ENCODE measurements around the gene RBM18.

Gene RBM18

DNA sequence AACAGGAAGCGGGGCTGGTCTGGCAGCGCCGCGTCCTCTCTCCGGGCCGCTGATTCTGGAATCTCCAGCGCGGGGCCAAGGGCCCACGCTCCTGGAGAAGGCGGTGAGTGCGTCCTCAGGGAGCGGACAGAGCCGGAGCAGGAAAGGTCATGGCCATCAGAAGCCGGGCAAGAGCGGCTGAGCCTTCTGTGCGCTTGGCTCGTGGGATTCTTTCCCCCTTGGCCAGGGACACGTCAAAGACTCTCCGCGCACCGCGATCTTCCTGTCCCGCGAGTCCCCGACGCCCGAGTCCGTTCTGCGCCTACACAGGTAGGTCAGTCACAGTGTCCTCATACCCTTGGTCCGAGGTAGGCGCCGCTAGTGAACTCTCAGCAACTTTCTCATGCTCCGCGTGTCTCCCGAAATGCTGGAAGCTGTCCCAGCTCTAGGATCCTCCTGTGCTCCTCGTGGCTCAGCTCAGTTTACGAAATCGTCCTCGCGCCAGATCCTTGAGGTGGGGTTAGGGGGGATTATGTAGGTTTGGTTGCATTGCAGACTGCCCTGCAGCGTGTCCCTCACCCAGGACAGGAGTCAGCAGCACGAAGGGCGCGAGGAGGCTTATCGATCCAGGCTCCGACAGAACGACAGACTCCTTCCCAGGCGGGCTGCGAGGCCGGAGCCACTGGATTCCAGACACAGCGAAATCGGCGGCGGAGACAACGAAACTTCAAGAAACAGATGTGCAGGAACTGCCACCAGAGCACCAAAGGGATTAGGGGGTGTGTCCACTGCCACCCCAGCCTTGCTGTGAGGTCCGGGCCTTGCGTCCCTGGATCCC lies 44.6 kb downstream of the RBM18 start:
- H3K4me3 Mint-ChIP-seq = peak overlapping the region; percentile 71 to 76 (median 75)
- peaks cover 6% of the 10 kb centered on the region for H3K9me3 Mint-ChIP-seq
- peaks cover 50% of the 10 kb centered on the region for H3K4me1 Mint-ChIP-seq
- H3K36me3 Mint-ChIP-seq (ENCODE audit: low read depth) = no peaks in the 10 kb centered on the region
- peaks cover 100% of the 10 kb centered on the region for H3K27me3 Mint-ChIP-seq (ENCODE audit: low read depth)
- TF ChIP-seq, protein P1, sequence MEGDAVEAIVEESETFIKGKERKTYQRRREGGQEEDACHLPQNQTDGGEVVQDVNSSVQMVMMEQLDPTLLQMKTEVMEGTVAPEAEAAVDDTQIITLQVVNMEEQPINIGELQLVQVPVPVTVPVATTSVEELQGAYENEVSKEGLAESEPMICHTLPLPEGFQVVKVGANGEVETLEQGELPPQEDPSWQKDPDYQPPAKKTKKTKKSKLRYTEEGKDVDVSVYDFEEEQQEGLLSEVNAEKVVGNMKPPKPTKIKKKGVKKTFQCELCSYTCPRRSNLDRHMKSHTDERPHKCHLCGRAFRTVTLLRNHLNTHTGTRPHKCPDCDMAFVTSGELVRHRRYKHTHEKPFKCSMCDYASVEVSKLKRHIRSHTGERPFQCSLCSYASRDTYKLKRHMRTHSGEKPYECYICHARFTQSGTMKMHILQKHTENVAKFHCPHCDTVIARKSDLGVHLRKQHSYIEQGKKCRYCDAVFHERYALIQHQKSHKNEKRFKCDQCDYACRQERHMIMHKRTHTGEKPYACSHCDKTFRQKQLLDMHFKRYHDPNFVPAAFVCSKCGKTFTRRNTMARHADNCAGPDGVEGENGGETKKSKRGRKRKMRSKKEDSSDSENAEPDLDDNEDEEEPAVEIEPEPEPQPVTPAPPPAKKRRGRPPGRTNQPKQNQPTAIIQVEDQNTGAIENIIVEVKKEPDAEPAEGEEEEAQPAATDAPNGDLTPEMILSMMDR (IDR thresholded peaks at IDR 0.05; ENCODE audit: unreplicated experiment in 3 of 3) = no peak
- H3K27ac Mint-ChIP-seq = no peak overlapping the region

DNA sequence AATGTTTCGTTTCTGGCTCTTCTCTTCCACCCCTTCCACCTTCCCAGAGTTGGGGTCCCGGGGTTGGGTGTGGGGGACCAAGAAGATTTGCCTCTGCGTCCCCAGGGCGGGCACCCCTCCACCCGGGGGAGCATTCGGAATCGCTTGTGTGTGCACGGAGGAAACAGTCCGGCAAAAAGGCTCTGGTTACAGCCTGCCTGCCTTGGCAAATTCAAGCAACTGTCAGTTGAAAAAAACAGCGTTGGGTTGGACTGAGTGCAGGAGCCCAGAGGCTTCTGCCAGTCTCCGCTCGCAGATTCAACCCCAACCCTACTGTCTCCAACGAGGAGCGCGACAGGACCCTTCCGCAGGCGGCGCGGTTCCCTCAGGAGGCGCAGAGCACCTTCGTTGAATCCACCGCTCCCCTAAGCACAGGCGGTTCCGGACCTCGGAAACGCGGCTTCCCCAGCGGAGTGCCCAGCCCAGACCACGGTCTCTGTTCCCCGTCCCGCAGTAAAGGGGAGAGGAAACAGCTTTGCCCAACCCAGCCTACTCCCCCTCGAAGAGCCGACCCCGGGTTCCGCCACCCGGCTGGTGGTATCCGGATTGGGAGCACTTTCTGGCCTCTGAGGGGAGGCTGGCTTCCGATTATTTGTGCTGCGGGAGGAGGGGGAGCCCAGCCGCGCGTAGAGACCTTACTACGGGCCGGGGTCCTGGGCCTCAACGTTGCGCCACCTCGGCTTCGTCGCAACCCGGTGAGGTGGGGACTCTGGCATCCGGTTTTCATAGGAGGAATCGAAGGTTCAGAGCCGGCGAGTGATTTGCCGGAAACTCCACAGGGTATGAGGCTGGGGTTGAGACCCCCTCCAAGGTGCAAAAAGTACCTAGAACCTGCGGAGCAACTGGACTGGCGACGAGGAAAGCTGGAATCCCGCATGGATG lies 45.4 kb downstream of the RBM18 start:
- H3K27ac Mint-ChIP-seq = no peak overlapping the region
- H3K9me3 Mint-ChIP-seq = peaks cover 4% of the 10 kb centered on the region
- H3K27me3 Mint-ChIP-seq (ENCODE audit: low read depth) = peaks cover 100% of the 10 kb centered on the region
- peak overlapping the region; percentile 19 to 71 (median 34) for H3K4me3 Mint-ChIP-seq
- TF ChIP-seq, protein P1 (IDR thresholded peaks at IDR 0.05; ENCODE audit: unreplicated experiment in 3 of 3) = no peak
- H3K36me3 Mint-ChIP-seq (ENCODE audit: low read depth) = no peaks in the 10 kb centered on the region
- H3K4me1 Mint-ChIP-seq = peaks cover 56% of the 10 kb centered on the region

DNA sequence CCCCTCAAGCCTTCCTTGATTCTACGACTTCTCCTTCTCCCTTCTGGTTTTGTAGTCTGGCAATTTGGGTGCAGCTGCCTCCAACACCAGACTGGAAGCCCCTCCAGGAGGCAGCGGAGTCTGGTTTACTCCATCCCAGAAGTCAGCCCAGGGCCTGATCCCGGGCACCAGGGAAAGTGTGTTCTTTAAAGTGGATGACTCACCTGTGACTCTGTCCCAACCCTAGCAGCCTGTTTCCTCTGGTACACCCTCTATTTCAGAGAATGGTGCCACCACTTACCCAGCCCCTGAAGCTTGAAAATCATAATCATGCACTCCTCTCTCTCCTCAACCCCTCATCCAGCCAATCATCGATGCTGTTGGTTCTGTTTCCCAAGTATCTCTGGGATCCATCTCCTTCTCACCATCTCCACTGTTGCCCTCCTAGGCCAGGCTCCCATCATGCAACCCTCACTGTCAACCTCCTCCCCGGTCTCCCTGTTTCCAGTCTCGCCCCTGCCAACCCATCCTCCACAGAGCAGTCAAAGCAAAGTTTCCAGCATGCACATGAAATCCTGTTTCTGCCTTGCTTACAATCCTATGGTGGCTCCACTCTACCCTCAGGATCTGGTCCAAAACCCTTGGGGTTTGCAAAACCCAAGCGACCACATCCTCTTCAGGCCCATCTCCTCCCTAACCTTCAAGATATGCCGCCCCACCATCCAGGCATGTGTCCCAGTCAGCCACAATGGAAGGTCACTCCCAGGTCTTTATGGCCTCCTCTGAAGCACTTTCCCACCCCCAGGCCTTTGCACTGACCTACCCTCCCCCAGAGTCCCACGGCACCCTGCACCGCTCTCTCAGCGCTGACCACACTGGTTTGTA lies 46.3 kb downstream of the RBM18 start:
- Mint-ChIP-seq H3K4me3 (peak overlapping the region; percentile 19 to 71 (median 34)), H3K9me3 (peaks cover 4% of the 10 kb centered on the region), H3K36me3 (ENCODE audit: low read depth) (no peaks in the 10 kb centered on the region), H3K27ac (no peak overlapping the region), H3K4me1 (peaks cover 52% of the 10 kb centered on the region), H3K27me3 (ENCODE audit: low read depth) (peaks cover 100% of the 10 kb centered on the region)
- TF ChIP-seq, protein P1 (IDR thresholded peaks at IDR 0.05; ENCODE audit: unreplicated experiment in 3 of 3) = no peak

DNA sequence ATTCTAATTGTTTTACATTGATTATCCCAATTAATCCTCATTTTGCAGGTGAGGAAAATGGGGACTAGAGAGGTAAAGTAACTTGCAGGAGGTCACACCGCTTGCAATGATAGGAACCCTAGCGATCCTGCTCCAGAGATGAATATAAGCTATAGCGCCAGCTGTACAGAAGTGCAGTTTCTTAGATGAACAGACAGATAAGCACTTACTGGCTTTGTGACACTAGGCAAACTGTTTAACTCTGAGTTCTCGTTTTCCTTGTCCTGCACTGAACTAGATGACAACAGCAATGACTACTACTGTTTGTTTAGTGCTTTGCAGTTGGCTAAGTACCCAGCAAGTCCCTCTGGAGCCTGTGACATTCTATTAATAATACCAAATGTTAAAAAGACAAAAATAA lies 47.0 kb downstream of the RBM18 start:
- Mint-ChIP-seq H3K36me3 (ENCODE audit: low read depth) (no peaks in the 10 kb centered on the region), H3K27me3 (ENCODE audit: low read depth) (peaks cover 100% of the 10 kb centered on the region), H3K27ac (no peak overlapping the region), H3K9me3 (peaks cover 4% of the 10 kb centered on the region), H3K4me1 (peaks cover 46% of the 10 kb centered on the region), H3K4me3 (peak overlapping the region in 2 of 3 experiments; percentile 28 to 49)
- TF ChIP-seq, protein P1 (IDR thresholded peaks at IDR 0.05; ENCODE audit: unreplicated experiment in 3 of 3) = no peak

DNA sequence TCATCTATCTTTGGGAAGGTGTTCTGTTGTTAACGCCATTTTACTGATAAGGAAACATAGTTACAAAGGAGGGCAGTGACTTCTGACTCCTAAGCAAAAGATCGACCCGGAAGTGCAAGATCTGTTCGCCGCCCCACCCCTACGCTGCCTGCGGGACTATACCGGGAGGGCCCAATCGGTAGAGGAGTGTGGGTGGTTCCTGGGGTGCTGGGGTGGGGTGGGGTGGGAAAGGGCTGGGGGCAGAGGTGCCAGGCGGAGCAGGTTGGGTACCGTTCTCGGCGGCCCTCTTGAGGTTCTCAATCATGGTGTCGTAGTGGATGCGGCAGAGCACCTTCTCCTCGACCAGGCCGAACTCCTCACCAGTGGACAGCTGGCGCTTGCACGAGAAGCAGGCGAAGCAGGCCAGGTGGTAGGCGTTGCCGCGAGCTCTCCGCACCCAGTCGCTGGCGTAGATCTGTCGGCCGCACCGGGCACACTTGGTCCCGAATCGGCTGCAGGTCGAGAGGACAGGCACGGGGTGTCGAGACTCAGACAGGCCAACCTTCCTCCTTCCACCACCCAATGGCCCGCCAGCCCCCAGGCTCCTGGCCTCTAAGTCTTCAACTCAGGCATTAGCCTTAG lies 47.7 kb downstream of the RBM18 start:
- Mint-ChIP-seq H3K36me3 (ENCODE audit: low read depth) (no peaks in the 10 kb centered on the region), H3K4me3 (peak overlapping the region in 1 of 3 experiments; percentile 25), H3K27ac (no peak overlapping the region), H3K27me3 (ENCODE audit: low read depth) (peaks cover 100% of the 10 kb centered on the region), H3K9me3 (peaks cover 4% of the 10 kb centered on the region), H3K4me1 (peaks cover 43% of the 10 kb centered on the region)
- TF ChIP-seq, protein P1 (IDR thresholded peaks at IDR 0.05; ENCODE audit: unreplicated experiment in 3 of 3) = no peak
